Thymus (tissue), 14 donors: ENCODE results near the gene ZNF770. TPM values are rescaled to one million over a fixed set of nuclear protein-coding genes. Genes with fewer than 3 reads are reported as not detected.

Experiments
- DNase-seq, 9 donors: peaks; one replicate each; pipeline ENCODE4 v3.0.0-alpha.2; 2013; ENCODE audit warnings: low spot score in 9 of 9, low read depth in 6 of 9, missing footprints in 1 of 9
- H3K27ac ChIP-seq, 2 donors: one replicate each; pipeline ENCODE4 v1.5.1; 2013; ENCODE audit warnings: control low read depth in 1 of 2, low read depth in 1 of 2, low read length in 1 of 2, mild to moderate bottlenecking in 1 of 2, moderate library complexity in 1 of 2
- H3K27me3 ChIP-seq, 2 donors: one replicate each; pipeline ENCODE4 v1.5.1; 2013; ENCODE audit warnings: low read length in 1 of 2; ENCODE audit not compliant: control insufficient read depth in 2 of 2, insufficient read depth in 1 of 2
- H3K36me3 ChIP-seq, 2 donors: one replicate each; pipeline ENCODE4 v1.5.1; 2013; ENCODE audit warnings: low read length in 1 of 2, mild to moderate bottlenecking in 1 of 2, moderate library complexity in 1 of 2; ENCODE audit not compliant: control insufficient read depth in 2 of 2, insufficient read depth in 2 of 2
- H3K4me1 ChIP-seq, 2 donors: one replicate each; pipeline ENCODE4 v1.5.1; 2013; ENCODE audit warnings: low read length in 2 of 2; ENCODE audit not compliant: control insufficient read depth in 2 of 2, insufficient read depth in 2 of 2
- H3K4me3 ChIP-seq, 2 donors: one replicate each; pipeline ENCODE4 v1.5.1; 2013; ENCODE audit warnings: low read length in 2 of 2, control low read depth in 1 of 2, mild to moderate bottlenecking in 1 of 2
- H3K9me3 ChIP-seq, 2 donors: one replicate each; pipeline ENCODE4 v1.5.1; 2013; ENCODE audit warnings: low read length in 1 of 2, mild to moderate bottlenecking in 1 of 2; ENCODE audit not compliant: control insufficient read depth in 2 of 2, insufficient read depth in 1 of 2
- WGBS: extraction: QIAGEN DNeasy Blood & Tissue Kit; methylation state at CpG from one replicate; pipeline ENCODE4 v1.1.7; 2013; 5-methylcytosine and 5-hydroxymethylcytosine counted together
- long read RNA-seq, 10 donors: transcript quantifications; one replicate each; lab custom pipeline, GENCODE V29; 2026
- polyA plus RNA-seq: library from polyadenylated mRNA; stranded (reverse); fragments of 200-250 nt; gene quantifications from one replicate; pipeline ENCODE4 v1.2.3, GENCODE V29; 2013
- total RNA-seq: library from RNA; stranded (reverse); fragments of 120-200 nt; gene quantifications from one replicate; pipeline ENCODE4 v1.2.4, GENCODE V29; 2013
- donor health status: healthy.

Gene ZNF770, protein sequence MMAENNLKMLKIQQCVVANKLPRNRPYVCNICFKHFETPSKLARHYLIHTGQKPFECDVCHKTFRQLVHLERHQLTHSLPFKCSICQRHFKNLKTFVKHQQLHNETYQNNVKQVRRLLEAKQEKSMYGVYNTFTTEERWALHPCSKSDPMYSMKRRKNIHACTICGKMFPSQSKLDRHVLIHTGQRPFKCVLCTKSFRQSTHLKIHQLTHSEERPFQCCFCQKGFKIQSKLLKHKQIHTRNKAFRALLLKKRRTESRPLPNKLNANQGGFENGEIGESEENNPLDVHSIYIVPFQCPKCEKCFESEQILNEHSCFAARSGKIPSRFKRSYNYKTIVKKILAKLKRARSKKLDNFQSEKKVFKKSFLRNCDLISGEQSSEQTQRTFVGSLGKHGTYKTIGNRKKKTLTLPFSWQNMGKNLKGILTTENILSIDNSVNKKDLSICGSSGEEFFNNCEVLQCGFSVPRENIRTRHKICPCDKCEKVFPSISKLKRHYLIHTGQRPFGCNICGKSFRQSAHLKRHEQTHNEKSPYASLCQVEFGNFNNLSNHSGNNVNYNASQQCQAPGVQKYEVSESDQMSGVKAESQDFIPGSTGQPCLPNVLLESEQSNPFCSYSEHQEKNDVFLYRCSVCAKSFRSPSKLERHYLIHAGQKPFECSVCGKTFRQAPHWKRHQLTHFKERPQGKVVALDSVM
- total RNA-seq: 20.4 TPM
- 20.4 TPM for polyA plus RNA-seq
- long read RNA-seq, donor 1: 0 reads
- long read RNA-seq, donor 2: 0 reads
- long read RNA-seq, donor 3, full-length matches to known transcripts: 15 of 15 reads
- long read RNA-seq, donor 3, partial matches to known transcripts: 0 of 15 reads
- long read RNA-seq, donor 3, other reads (novel, unspliced or antisense): 0 of 15 reads
- long read RNA-seq, donor 4, full-length matches to known transcripts: 8 of 8 reads
- long read RNA-seq, donor 4, partial matches to known transcripts: 0 of 8 reads
- long read RNA-seq, donor 4, other reads (novel, unspliced or antisense): 0 of 8 reads
- long read RNA-seq, donor 5, full-length matches to known transcripts: 22 of 22 reads
- long read RNA-seq, donor 5, partial matches to known transcripts: 0 of 22 reads
- long read RNA-seq, donor 5, other reads (novel, unspliced or antisense): 0 of 22 reads
- long read RNA-seq, donor 6, full-length matches to known transcripts: 7 of 7 reads
- long read RNA-seq, donor 6, partial matches to known transcripts: 0 of 7 reads
- long read RNA-seq, donor 6, other reads (novel, unspliced or antisense): 0 of 7 reads
- long read RNA-seq, donor 7, full-length matches to known transcripts: 15 of 15 reads
- long read RNA-seq, donor 7, partial matches to known transcripts: 0 of 15 reads
- long read RNA-seq, donor 7, other reads (novel, unspliced or antisense): 0 of 15 reads
- long read RNA-seq, donor 8, full-length matches to known transcripts: 4 of 4 reads
- long read RNA-seq, donor 8, partial matches to known transcripts: 0 of 4 reads
- long read RNA-seq, donor 8, other reads (novel, unspliced or antisense): 0 of 4 reads
- long read RNA-seq, donor 9, full-length matches to known transcripts: 8 of 8 reads
- long read RNA-seq, donor 9, partial matches to known transcripts: 0 of 8 reads
- long read RNA-seq, donor 9, other reads (novel, unspliced or antisense): 0 of 8 reads
- long read RNA-seq, donor 10, full-length matches to known transcripts: 16 of 16 reads
- long read RNA-seq, donor 10, partial matches to known transcripts: 0 of 16 reads
- long read RNA-seq, donor 10, other reads (novel, unspliced or antisense): 0 of 16 reads

GRCh38 chr15:34988027-34988902, at the start of gene ZNF770:
Gene ZNF770 (minus strand): TSS chr15:34988287. CDS start chr15:34983434, 4,853 bp downstream.
- WGBS: under 1% methylated on average over 60 of the region's 60 CpGs
- H3K4me3 ChIP-seq: peak within 1 kb of the TSS; percentile 80 to 98
- no peaks in the 10 kb centered on the region for H3K36me3 ChIP-seq
- H3K27me3 ChIP-seq: no peaks in the 10 kb centered on the region
- H3K9me3 ChIP-seq: no peaks in the 10 kb centered on the region
- peak; percentile 65 to 91 (median 81) for DNase-seq
- peaks cover 10 to 11% of the 10 kb centered on the region in 2 donors for H3K4me1 ChIP-seq
- peak within 1 kb of the TSS; percentile 88 to 94 for H3K27ac ChIP-seq

GRCh38 chr15:35028235-35028984, 40.3 kb upstream of the ZNF770 start:
- no peak for DNase-seq
- H3K9me3 ChIP-seq: no peaks in the 10 kb centered on the region
- H3K36me3 ChIP-seq: no peaks in the 10 kb centered on the region
- 95% methylated on average over 6 of the region's 6 CpGs for WGBS
- H3K4me3 ChIP-seq: no peak overlapping the region
- H3K27me3 ChIP-seq: no peaks in the 10 kb centered on the region
- H3K27ac ChIP-seq: no peak overlapping the region
- H3K4me1 ChIP-seq: no peaks in the 10 kb centered on the region

- no peaks in the 10 kb centered on the region for H3K36me3 ChIP-seq
- 96% methylated on average over 3 of the region's 3 CpGs for WGBS
- no peak for DNase-seq
- H3K27me3 ChIP-seq: no peaks in the 10 kb centered on the region
- no peaks in the 10 kb centered on the region for H3K4me1 ChIP-seq
- H3K9me3 ChIP-seq: no peaks in the 10 kb centered on the region
- no peak overlapping the region for H3K27ac ChIP-seq
- H3K4me3 ChIP-seq: no peak overlapping the region
These were observed 35.7 kb upstream of the ZNF770 start for GRCh38 chr15:35023804-35024203.

DNA sequence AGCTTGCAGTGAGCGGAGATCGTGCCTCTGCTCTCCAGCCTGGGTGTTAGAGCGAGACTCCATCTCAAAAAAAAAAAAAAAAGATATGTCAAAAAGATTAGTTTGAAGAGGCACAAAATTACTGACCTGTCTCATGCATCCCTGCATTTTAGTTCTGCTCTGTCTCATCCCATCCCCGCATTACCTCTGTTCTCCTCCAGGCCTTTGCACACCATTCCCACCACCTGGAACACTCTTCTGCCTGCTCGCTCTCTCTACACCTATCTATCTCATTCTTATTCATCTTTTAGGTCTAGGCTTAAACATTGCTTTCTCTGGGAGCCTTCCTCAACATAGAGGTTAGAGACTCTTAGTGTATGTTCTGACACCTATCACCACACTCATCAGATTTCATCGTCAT, 32.9 kb upstream of the ZNF770 start:
- Histone ChIP-seq H3K4me1 (no peaks in the 10 kb centered on the region), H3K9me3 (no peaks in the 10 kb centered on the region), H3K27me3 (no peaks in the 10 kb centered on the region), H3K27ac (no peak overlapping the region), H3K36me3 (no peaks in the 10 kb centered on the region), H3K4me3 (no peak overlapping the region)
- DNase-seq: no peak
- 96% methylated on average over 6 of the region's 6 CpGs for WGBS

DNA sequence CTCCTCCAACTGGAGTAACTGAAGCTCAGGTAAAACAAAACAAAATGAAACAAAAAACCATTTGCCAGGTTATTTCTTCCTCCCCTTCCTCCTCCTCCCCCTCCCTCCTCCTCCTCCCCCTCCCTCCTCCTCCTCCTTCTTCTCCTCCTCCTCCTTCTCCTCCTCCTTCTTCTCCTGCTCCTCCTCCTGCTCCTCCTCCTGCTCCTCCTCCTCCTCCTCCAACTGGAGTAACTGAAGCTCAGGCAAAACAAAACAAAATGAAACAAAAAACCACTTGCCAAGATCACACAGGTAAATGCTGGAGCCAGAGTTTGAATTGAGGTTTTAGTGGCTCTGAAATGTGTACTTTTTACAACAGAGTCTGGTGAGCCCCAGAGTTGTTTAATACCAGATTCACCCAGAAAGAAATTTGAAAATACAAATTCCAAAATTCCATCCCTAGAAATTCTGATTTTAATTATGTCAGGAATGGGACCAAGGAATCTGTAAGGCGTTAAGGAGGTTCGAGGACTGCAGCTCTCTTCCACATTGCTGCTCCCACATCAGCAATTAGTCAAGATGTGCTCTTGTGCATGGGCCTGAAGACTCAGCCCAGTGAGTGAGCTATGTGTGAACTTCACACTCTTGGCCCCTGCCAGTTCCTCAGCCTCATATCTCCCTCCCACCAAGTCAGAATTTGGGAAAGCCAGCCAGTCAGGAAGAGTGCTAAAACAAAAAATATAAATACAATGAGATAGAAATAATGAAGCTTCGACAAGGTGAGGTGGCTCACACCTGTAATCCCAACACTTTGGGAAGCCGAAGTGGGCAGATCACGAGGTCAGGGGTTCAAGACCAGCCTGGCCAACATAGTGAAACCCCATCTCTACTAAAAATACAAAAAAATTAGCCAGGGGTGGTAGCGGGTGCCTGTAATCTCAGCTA, 31.6 kb upstream of the ZNF770 start:
- Histone ChIP-seq H3K27me3 (no peaks in the 10 kb centered on the region), H3K36me3 (no peaks in the 10 kb centered on the region), H3K4me1 (no peaks in the 10 kb centered on the region), H3K27ac (no peak overlapping the region), H3K9me3 (no peaks in the 10 kb centered on the region), H3K4me3 (no peak overlapping the region)
- no peak for DNase-seq
- WGBS: 93% methylated on average over 6 of the region's 6 CpGs

- H3K9me3 ChIP-seq: no peaks in the 10 kb centered on the region
- no peaks in the 10 kb centered on the region for H3K4me1 ChIP-seq
- no peaks in the 10 kb centered on the region for H3K36me3 ChIP-seq
- no peak overlapping the region for H3K27ac ChIP-seq
- no peaks in the 10 kb centered on the region for H3K27me3 ChIP-seq
- H3K4me3 ChIP-seq: no peak overlapping the region
- no peak for DNase-seq
These were observed 26.2 kb upstream of the ZNF770 start for GRCh38 chr15:35014241-35014640.

GRCh38 chr15:35013370-35013769, 25.3 kb upstream of the ZNF770 start:
- Histone ChIP-seq H3K27me3 (no peaks in the 10 kb centered on the region), H3K27ac (no peak overlapping the region), H3K9me3 (no peaks in the 10 kb centered on the region), H3K4me1 (no peaks in the 10 kb centered on the region), H3K36me3 (no peaks in the 10 kb centered on the region), H3K4me3 (no peak overlapping the region)
- no peak for DNase-seq
- WGBS: 90% methylated on average over 4 of the region's 4 CpGs
